LNCAP (cell line): Measurements from ENCODE around the gene LBR.

ENCODE experiments used
- CTCF ChIP-seq: fragments of 450-650 bp; IDR thresholded peaks from 2 replicates; pipeline ENCODE4 v1.5.1; 2017; ENCODE audit warnings: mild to moderate bottlenecking

The LBR gene

GRCh38 chr1:225460021-225460736 lies 32.3 kb upstream of the LBR start:
- no peak for TF ChIP-seq CTCF

DNA sequence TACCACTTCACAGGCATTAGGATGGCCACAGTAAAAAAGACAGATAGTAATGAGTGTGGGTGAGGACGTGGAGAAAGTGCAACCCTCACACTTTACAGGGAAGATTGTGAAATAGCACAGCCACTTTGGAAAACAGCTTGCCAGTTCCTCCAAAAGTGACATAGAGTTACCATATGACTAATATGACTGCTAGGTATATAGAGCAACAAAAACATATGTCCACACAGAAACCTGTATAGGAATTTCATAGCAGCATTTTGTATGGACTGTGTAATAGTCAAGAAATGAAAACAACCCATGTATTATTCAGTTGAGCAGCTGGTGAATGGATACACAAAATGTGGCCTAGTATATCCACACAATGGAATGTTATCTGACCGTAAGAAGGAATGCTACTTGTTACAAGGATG lies 30.4 kb upstream of the LBR start:
- TF ChIP-seq CTCF, result no peak

DNA sequence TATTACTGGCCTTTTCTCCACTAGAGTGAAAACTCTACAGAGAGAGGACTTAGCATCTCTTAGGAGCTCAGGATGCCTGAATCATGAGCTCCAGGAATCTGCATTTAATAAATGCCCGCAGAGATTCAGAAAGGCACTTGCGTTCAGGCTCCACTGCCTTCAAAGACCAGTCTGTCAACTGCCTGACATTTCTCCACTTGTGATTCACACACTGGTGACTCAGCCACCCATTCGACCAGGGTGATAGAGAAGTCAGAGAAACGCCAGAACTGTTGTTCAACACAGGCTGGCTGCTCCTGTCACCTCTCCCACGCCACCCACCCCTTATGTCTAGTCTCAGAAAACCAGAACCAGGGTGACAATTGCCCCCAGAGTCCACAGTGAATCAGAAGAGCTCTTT lies 26.9 kb upstream of the LBR start:
- TF ChIP-seq CTCF, result no peak

- TF ChIP-seq CTCF, result no peak
Measured at GRCh38 chr1:225453797-225454648, 26.2 kb upstream of the LBR start.

- TF ChIP-seq CTCF, result no peak
Measured at GRCh38 chr1:225451840-225452515, 24.1 kb upstream of the LBR start.

GRCh38 chr1:225451340-225451739 lies 23.5 kb upstream of the LBR start:
- no peak for TF ChIP-seq CTCF

DNA sequence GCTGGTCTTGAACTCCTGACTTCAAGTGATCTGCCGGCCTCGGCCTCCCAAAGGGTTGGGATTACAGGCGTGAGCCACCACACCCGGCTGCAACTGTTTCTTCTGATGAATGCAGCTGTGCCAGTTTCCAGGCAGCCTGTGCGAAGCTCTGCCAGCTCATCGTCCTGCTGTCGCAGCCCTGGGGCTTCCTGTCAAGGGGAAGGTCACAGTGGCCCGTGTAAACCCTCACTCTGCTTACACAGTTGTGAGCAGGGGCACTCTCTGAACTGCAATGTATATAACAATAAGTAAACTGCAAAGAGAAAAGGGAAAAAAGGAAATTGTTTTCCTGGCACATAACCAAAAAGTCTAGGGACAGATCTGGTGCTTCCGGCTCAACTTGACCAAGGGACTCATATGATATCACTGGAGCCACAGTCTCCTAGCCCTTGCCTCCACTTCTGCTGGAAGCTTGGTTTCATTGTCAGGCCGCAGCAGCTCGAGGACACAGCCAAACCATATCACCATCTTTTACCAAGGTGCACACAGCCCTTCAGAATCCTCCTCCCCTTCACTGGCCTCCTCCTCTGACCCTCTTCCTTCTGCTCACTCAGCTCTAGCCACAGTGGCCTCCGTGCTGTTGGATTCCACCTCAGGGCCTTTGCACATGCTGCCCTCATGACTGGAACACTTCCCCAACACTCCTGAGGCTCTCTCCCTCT lies 22.8 kb upstream of the LBR start:
- no peak for TF ChIP-seq CTCF
